GM08714 (cell line): Measurements from ENCODE around the gene DGCR8.
A peak's percentile ranks its signal among the peaks of the same experiment; 100 is the strongest.

ENCODE experiments used
- H3K4me3 ChIP-seq: fragments of 200-500 bp; sonication (Bioruptor generic); 2 replicates; pipeline ENCODE4 v1.5.1; 2014; ENCODE audit warnings: mild to moderate bottlenecking, low read length, inconsistent platforms
- ZNF274 ChIP-seq: IDR thresholded peaks from 2 replicates; pipeline ENCODE4 v1.6.1; 2012; ENCODE audit warnings: mild to moderate bottlenecking, low read depth, low read length

The DGCR8 gene

DNA sequence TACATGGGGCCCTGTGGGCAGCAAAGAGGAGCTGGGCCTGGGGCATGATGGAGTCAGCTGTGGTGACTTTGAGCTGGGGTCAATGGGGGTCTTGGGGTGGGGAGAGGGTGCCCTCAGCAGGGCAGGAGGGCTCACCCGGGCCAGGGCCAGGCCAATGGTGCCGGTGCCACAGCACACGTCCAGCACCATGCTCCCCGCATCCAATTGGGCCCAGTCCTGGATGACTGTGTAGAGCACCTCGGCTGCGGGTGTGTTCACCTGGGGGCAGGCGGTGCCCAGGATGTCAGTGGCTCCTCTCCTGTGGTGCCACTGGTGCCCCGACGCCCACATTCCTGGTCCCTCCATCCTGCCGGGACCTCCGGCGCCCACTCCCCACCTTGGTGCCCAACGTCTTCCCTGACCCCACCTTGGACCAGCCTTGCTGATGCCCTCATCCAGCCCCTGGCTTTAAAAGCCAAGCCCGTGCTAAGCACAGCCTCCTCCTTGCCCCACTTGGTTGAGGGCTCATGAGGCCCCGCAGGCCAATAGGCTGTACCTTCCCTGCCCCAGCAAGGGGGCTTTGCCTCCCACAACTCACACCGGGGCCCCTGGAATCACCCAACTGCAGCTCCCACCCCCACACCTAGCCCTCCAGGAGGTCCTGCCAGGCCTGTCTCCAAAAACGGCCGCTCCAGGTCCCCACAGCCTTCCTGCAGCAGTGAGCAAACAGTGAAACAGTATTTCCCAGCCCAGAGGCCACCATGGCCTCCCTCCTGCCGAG, 33.7 kb downstream of the DGCR8 start:
- no peak for TF ChIP-seq ZNF274
- H3K4me3 ChIP-seq: no peak overlapping the region

DNA sequence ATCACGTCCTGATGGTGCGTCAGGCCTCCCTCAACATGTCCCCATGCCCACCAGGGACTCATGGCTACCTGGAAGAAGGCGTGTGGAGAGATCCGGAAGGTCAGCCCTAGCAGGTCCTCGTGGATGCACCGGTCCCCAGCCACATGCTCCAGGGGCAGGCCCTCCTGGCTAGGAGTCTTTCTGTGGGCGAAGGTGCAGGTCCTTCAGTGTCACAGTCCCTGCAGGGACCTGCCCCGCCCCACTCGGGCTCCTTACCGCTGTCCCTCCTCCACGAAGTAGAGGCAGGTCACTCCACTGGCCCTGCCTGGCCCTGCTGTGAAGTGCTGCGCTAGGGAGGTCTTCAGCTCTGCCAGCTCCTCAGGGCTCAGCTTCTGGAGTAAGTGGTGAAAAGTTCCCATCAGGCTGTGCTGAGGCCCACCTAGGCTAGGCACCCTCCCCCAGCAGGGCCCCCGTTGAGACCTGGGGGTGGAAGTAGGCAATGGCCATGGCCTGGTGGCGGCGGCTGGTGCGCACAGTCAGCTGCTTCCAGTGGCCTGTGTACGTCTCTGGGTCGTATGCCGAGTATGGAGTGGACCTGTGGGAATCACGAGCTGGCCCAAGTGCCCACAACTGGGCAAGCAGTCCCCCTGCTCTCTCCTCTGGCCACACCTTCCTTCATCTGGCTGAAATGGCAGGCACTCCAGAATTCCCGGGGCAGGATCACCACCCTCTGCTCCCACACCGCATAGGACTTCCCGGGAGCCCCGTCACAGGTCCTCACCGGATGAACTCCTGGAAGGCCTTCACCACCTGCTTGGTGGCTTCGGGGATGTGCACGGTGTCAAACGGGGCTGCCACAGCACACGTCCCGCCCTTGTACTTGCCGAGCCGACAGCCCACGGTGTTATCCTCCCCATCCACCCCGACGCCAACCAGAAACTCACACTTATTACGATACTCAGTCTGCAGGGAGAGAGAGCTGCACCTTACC, 34.8 kb downstream of the DGCR8 start:
- no peak for TF ChIP-seq ZNF274
- H3K4me3 ChIP-seq: no peak overlapping the region

DNA sequence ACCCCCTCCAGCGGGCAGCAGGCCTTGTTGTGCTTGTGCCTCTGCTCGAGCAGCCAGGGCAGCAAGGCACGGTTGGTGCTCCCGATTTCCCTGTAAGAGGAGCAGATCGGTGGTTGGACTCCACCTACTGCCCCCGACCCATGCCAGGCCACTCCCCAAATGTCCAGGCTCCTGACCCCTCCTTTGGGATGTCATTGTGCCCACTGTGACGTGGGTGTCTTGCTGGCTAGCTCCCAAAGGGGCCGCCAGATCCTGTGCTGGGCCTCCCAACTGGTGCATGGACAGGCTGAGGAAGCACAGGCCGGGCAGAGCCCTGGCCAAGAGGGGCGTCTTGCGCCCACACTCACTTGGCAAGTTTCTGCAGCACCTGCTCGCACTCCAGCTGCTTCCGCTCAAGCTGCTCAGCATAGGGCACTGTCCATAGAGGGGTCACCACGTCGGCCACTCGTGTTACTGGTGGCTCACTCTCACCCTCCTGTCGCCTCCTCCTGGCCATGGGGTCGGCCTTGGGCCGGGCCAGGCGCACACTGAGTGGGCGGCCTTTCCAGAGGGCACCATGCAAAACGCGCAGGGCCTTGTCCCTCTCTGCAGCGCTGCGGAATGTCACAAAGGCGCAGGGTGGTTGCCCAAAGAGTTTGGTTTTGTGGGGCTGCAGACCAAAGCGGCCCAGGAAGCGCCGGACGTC, 35.8 kb downstream of the DGCR8 start, which contains the start of gene RANBP1:
Gene RANBP1, plus strand, starts transcription at position 414 of the 685 bp plus-strand sequence. Its CDS starts 81 bp downstream, at position 495.
- H3K4me3 ChIP-seq: peak within 1 kb of the TSS; percentile 89
- TF ChIP-seq ZNF274: no peak

DNA sequence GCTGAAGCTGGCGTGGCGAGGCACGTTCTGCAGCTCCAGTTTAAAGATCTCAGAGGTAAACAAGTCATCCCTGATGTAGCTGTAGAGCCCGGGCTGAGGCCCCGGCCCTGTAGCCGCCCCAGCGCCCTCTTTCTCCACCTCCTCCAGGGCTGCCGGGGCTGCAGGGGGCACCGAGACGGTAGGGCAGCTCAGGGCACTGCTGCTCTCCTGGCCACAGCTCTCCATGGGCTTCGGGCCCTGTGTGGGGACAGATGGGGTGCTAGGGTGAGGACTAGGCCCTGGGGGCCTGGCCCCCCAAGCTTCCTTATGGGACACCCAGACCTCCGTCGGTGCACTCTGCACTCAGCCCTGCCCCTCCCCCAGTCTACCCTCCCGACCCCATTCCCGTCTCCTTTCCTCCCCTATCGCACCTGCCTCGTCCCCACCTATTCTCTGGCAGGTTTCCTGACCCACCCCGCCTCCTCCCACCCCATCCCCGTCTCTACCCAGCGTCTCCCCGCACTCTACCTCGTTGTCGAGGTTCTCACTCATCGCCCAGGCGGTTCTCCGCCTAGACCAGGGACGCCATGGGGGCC, 36.4 kb downstream of the DGCR8 start:
- peak overlapping the region; percentile 89 for H3K4me3 ChIP-seq
- TF ChIP-seq ZNF274: no peak

DNA sequence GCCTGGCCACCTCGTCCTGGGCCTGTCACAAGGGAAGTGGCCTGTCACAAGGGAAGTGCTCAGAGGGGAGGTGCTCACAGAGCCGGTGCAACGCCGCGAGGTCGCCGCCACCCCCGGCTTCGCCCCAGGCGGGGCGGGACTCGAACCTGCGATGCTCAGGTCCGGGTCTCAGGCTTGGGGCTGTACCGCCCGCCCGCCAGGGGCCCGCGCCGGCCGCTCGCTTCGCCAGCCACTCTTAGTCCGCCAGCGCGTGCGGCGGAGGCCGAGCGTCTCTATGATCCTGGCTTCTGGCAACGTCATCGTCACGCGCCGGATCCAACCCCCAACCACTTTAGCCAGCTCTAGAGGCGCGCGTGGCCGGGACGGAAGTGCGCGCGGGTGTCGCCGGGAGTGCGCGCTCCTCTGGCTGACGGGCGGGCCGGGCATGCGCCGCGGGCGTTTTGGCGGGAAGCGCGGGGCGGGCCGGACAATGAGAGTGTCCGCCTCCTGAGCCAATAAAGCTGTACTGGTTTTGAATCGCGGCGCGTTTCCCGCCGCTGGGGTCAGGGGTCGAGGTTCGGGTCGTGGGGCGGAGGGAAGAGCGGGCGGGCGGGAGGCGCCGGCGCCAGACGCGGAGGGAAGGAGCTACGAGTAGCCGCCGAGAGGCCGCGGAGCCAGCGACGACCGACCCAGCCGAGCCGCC, 37.1 kb downstream of the DGCR8 start, which contains the start of gene TRMT2A:
Gene TRMT2A, minus strand, starts transcription at position 276 of the 682 bp plus-strand sequence. CDS start 320 bp downstream, outside the sequence.
- H3K4me3 ChIP-seq: peak within 1 kb of the TSS; percentile 89
- TF ChIP-seq ZNF274: no peak

DNA sequence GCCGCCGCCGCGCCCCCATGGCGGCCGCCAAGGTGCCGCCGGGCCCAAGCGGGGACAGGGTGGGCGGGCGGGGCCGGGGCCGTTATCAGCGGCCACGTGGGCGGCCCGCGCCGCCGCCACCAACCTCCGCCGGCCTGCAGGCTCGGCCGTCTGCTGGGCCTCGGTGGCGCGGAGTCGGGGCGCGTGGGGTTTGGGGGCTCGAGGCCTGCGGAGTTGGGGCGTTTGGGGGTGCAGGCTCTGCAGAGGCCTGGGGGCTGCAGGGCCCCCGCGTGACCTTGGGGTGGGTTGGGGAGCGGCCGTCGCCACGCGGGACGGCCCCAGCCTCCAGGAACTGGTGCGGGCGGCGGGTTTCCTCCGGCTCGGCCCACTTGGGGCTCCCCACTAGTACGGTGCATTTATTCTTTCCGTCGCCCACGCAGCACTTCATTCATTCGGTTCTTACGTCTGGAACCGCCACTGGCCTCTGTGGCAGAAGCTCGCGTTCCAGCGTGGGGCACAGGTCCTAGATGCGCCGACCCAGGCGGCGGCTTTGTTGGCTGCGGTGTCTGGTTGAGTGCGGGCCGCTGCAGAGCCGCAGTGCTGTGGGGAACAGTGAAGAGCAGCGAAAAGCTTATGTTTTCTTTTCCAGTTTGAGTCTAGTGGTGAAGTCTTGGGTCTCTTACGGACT, 37.7 kb downstream of the DGCR8 start:
- peak overlapping the region; percentile 83 for H3K4me3 ChIP-seq
- no peak for TF ChIP-seq ZNF274

DNA sequence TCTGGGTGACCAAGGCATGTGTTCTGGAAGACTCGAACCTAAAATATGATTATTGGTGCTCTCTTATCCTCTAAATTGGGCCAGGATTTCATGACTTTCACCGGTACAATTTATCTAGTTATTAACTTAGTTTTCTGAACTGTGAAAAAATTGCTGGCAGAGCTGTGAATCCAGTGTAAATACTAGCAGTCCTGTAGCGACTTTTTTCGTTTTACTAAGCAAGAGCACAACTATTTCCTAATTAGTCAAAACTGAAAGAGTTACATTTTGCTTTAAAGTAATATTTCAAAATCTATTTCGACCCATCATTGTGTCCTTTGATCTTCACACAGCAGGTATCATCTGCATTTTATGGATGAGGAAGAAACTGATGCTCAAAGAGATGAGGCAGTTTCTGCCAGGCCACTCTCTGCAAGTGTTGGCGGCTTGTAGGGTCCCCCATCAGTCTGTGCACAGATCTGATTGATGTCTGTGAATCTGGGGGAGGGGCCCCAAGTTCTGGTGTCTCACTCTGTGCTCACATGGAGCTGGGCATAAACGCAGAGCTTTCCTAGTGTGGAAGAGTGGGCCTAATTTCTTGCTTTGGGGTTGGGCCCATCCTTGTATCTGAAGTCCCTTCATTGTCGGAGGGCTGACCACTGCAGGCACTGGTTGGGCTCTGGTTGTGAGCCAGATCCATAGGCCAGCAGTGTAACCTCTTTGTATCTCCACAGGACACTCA, 38.4 kb downstream of the DGCR8 start:
- H3K4me3 ChIP-seq: peak overlapping the region; percentile 83
- no peak for TF ChIP-seq ZNF274

DNA sequence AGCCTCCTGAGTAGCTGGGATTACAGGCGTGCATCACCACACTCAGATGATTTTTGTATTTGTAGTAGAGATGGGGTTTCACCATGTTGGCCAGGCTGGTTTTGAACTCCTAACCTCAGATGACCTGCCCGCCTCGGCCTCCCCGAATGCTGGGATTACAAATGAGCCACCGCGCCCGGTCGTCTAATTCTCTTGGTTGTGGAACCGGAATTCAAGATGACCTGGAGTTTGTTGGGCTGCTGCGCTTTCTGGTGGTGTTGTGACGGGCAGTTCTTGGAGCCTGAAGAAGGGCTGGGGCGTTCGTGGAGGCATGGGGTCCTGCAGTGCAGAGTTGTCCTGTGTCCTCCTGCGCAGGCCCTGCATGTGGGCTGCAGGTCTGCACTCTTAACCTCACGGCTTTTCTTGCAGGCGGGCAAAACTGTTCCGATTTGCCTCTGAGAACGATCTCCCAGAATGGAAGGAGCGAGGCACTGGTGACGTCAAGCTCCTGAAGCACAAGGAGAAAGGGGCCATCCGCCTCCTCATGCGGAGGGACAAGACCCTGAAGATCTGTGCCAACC, 41.9 kb downstream of the DGCR8 start:
- no peak overlapping the region for H3K4me3 ChIP-seq
- no peak for TF ChIP-seq ZNF274

DNA sequence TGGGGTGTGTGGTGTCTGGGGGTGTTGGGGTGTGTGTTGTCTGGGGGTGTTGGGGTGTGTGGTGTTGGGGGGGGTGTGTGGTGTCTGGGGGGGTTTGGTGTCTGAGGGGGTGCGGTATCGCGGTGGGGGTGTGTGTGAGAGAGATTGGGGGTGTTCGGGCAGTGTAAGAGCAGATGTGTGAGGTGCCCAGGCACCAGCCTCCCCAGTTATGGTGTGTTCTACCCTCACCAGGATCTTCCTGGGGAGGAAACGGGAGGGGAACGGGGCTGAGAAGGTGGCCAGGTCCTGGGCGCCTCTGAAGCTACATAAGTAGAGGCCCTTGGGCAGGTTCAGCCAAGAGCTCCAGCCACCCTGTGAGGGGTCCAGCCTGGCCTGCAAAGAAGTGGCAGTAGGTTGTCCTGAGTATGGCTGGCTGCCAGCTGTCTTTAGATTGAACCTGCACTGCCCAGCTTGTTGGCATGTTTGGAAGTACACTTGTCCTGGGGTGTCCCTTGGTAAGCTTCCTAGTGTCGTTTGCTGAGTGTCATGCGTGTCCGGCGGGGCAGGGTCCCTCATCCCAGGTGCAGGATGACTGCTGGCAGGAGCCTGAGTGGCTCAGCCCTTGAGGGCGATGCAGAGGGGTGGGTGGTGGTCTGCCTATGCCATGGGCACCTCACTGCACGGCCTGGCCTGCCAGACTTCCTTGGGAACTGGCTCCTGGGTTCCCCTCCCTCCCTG, 43.5 kb downstream of the DGCR8 start:
- TF ChIP-seq ZNF274: no peak
- H3K4me3 ChIP-seq: no peak overlapping the region

DNA sequence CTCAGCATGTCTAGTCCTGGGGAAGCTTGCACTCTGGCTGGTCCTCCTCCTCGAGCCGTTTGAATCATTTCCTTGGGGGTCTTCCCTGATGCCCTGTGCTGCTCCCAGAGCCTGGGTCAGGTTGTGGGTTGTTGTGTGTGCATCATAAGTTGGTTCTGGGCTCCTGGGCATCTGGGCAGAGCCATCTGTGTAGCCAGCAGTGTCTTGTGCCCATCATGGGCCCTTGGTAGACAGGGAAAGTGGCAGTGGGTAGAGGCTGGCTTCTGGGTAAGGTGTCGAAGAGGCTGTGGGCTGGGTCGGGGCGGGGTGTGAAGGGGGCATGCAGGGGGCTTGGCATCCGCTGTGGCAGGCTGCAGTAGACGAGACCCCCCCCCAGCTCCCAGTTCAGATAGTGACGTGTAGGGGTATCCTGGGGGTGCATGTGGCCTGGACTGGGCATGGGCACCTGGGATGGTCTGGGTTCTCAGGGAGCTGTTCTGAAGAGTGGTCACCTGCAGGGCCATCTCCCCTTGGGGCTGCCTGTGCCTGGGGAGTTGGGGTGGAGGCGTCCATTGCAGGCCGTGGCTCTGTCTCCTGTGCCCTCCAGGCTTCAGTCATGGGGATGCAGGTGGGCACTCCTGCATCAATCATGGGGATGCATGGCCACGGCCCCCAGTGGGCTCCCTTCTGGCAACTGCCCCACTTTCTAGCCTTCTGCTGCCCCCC, 44.2 kb downstream of the DGCR8 start:
- no peak overlapping the region for H3K4me3 ChIP-seq
- no peak for TF ChIP-seq ZNF274
